Astrocyte (in vitro differentiated cells and primary cell): ENCODE results near the gene SV2A. TPM values are rescaled to one million over a fixed set of nuclear protein-coding genes. Genes with fewer than 3 reads are reported as not detected.

Source experiments
- DNase-seq: peaks from one replicate; pipeline ENCODE4 v3.0.0-alpha.2; 2010; ENCODE audit warnings: low read depth
- FAIRE-seq: peaks from 2 replicates; lab custom pipeline; 2011; peaks lifted over from hg19 to GRCh38; lab: Jason Lieb, UNC
- H2AFZ ChIP-seq: 2 replicates; pipeline ENCODE4 v1.6.0; 2012; ENCODE audit warnings: low read depth, low read length, inconsistent platforms
- H3K27ac ChIP-seq: 2 replicates; pipeline ENCODE4 v1.5.1; 2011; ENCODE audit warnings: low read depth, low read length, inconsistent platforms
- H3K27me3 ChIP-seq: 2 replicates; pipeline ENCODE4 v1.6.0; 2011; ENCODE audit warnings: low read length, inconsistent platforms; ENCODE audit not compliant: insufficient read depth
- H3K36me3 ChIP-seq: 2 replicates; pipeline ENCODE4 v1.5.1; 2011; ENCODE audit warnings: low read length, inconsistent platforms; ENCODE audit not compliant: insufficient read depth
- H3K4me1 ChIP-seq: 2 replicates; pipeline ENCODE4 v1.5.1; 2011; ENCODE audit warnings: low read length, inconsistent platforms; ENCODE audit not compliant: insufficient read depth
- H3K4me2 ChIP-seq: 2 replicates; pipeline ENCODE4 v1.6.0; 2012; ENCODE audit warnings: low read length, inconsistent platforms
- H3K4me3 ChIP-seq: 2 replicates; pipeline ENCODE4 v1.5.1; 2011; ENCODE audit warnings: low read depth, mild to moderate bottlenecking, low read length, inconsistent platforms; ENCODE audit not compliant: insufficient read depth
- H3K79me2 ChIP-seq: 2 replicates; pipeline ENCODE4 v1.6.0; 2012; ENCODE audit warnings: mild to moderate bottlenecking, low read length, inconsistent platforms; ENCODE audit not compliant: insufficient read depth
- H3K9ac ChIP-seq: 2 replicates; pipeline ENCODE4 v1.6.0; 2012; ENCODE audit warnings: mild to moderate bottlenecking, low read length, inconsistent platforms
- H3K9me3 ChIP-seq: 2 replicates; pipeline ENCODE4 v1.5.1; 2012; ENCODE audit warnings: low read depth, mild to moderate bottlenecking, low read length, inconsistent platforms; ENCODE audit not compliant: insufficient read depth
- H4K20me1 ChIP-seq: 2 replicates; pipeline ENCODE4 v1.6.0; 2012; ENCODE audit warnings: low read length, inconsistent platforms; ENCODE audit not compliant: insufficient read depth
- H3K27ac Mint-ChIP-seq: one replicate; pipeline ENCODE4 v1.8.0; 2021; ENCODE audit warnings: mild to moderate bottlenecking, mixed read lengths; ENCODE audit not compliant: unreplicated experiment
- H3K27me3 Mint-ChIP-seq: one replicate; pipeline ENCODE4 v1.8.0; 2021; ENCODE audit warnings: low read depth, mixed read lengths; ENCODE audit not compliant: unreplicated experiment
- H3K36me3 Mint-ChIP-seq: one replicate; pipeline ENCODE4 v1.8.0; 2021; ENCODE audit warnings: low read depth, mixed read lengths; ENCODE audit not compliant: unreplicated experiment
- H3K4me1 Mint-ChIP-seq: one replicate; pipeline ENCODE4 v1.8.0; 2021; ENCODE audit warnings: low read depth, mixed read lengths; ENCODE audit not compliant: unreplicated experiment
- H3K4me3 Mint-ChIP-seq: one replicate; pipeline ENCODE4 v1.8.0; 2021; ENCODE audit warnings: mild to moderate bottlenecking, moderate library complexity, mixed read lengths; ENCODE audit not compliant: unreplicated experiment
- H3K9me3 Mint-ChIP-seq: one replicate; pipeline ENCODE4 v1.8.0; 2021; ENCODE audit warnings: mild to moderate bottlenecking, mixed read lengths; ENCODE audit not compliant: unreplicated experiment
- EZH2 ChIP-seq: IDR thresholded peaks from 2 replicates; pipeline ENCODE4 v1.6.1; 2012; ENCODE audit warnings: mild to moderate bottlenecking, low read length, inconsistent platforms; ENCODE audit not compliant: insufficient read depth
- total RNA-seq: library from RNA; stranded (reverse); gene quantifications from 2 replicates; pipeline ENCODE4 v1.2.1, GENCODE V29; 2021
- TF ChIP-seq, protein P1 (sequence below): IDR thresholded peaks from 2 replicates; pipeline ENCODE4 v1.5.1; 2011; ENCODE audit warnings: low read depth, mild to moderate bottlenecking, inconsistent platforms, low read length, moderate library complexity; ENCODE audit not compliant: insufficient read depth

Gene SV2A
- total RNA-seq, 1 donor from 2014 or later: 6.8 TPM

DNA sequence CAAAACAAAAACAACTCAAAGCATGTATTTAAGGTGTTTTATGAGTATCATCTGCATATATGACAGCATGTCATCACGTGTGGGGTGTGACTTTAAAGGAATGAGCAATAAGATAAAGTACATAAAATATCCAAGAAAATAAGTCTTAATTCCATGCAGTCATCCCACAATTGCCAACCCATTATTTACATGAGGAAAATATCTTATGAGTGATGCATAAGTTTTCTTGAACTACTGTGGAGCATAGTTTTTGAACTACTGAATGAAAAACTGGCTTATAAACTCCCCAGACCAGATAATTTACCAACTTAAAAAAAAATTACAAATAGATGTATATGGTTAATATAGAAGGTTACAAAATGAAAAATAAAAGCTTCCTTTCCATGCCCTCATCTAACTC, 48.8 kb upstream of the SV2A start:
- Histone ChIP-seq H3K4me1 (no peaks in the 10 kb centered on the region), H3K36me3 (peaks cover 42% of the 10 kb centered on the region), H2AFZ (no peak overlapping the region), H4K20me1 (peaks cover 9% of the 10 kb centered on the region), H3K4me3 (no peak overlapping the region), H3K9ac (no peak overlapping the region), H3K4me2 (no peak overlapping the region), H3K27me3 (no peaks in the 10 kb centered on the region), H3K79me2 (peaks cover 3% of the 10 kb centered on the region), H3K9me3 (no peaks in the 10 kb centered on the region), H3K27ac (no peak overlapping the region)
- H3K4me1 Mint-ChIP-seq: peaks cover 16% of the 10 kb centered on the region
- no peaks in the 10 kb centered on the region for H3K27me3 Mint-ChIP-seq
- DNase-seq: no peak
- no peak overlapping the region for H3K27ac Mint-ChIP-seq
- no peaks in the 10 kb centered on the region for H3K9me3 Mint-ChIP-seq
- H3K4me3 Mint-ChIP-seq: no peak overlapping the region
- TF ChIP-seq EZH2: no peak
- H3K36me3 Mint-ChIP-seq: peaks cover 14% of the 10 kb centered on the region
- no peak for FAIRE-seq

DNA sequence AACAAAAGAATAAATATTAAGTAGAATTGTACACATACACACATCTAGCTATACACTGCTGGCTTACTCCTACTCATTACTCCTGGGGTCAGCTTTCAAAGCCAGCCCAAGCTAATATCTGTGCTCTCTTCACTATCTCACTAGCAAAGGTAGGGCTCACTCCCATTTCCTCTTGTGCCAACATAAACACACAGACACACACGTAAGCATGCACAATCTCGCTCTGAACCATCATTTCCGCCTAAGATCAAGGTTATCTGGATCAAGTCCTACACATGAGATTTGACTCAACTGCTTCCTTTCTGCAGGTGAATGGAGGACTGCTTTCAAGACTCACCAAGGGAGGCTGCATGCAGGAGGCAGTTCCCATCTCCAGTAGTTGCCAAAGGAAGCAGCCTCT, 47.8 kb upstream of the SV2A start:
- Mint-ChIP-seq H3K36me3 (peaks cover 9% of the 10 kb centered on the region), H3K27ac (no peak overlapping the region), H3K4me1 (peaks cover 16% of the 10 kb centered on the region), H3K4me3 (no peak overlapping the region), H3K9me3 (no peaks in the 10 kb centered on the region), H3K27me3 (no peaks in the 10 kb centered on the region)
- no peaks in the 10 kb centered on the region for H3K27me3 ChIP-seq
- H3K9me3 ChIP-seq: no peaks in the 10 kb centered on the region
- FAIRE-seq: no peak
- TF ChIP-seq, protein P1, sequence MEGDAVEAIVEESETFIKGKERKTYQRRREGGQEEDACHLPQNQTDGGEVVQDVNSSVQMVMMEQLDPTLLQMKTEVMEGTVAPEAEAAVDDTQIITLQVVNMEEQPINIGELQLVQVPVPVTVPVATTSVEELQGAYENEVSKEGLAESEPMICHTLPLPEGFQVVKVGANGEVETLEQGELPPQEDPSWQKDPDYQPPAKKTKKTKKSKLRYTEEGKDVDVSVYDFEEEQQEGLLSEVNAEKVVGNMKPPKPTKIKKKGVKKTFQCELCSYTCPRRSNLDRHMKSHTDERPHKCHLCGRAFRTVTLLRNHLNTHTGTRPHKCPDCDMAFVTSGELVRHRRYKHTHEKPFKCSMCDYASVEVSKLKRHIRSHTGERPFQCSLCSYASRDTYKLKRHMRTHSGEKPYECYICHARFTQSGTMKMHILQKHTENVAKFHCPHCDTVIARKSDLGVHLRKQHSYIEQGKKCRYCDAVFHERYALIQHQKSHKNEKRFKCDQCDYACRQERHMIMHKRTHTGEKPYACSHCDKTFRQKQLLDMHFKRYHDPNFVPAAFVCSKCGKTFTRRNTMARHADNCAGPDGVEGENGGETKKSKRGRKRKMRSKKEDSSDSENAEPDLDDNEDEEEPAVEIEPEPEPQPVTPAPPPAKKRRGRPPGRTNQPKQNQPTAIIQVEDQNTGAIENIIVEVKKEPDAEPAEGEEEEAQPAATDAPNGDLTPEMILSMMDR: no peak
- TF ChIP-seq EZH2: no peak
- no peak overlapping the region for H3K27ac ChIP-seq
- DNase-seq: no peak
- peaks cover 9% of the 10 kb centered on the region for H4K20me1 ChIP-seq
- no peak overlapping the region for H3K4me2 ChIP-seq
- H2AFZ ChIP-seq: no peak overlapping the region
- no peak overlapping the region for H3K4me3 ChIP-seq
- peaks cover 3% of the 10 kb centered on the region for H3K79me2 ChIP-seq
- peaks cover 33% of the 10 kb centered on the region for H3K36me3 ChIP-seq
- no peak overlapping the region for H3K9ac ChIP-seq
- H3K4me1 ChIP-seq: no peaks in the 10 kb centered on the region

GRCh38 chr1:149963358-149963757, 45.7 kb upstream of the SV2A start:
- FAIRE-seq (no peak), DNase-seq (no peak)
- Mint-ChIP-seq H3K9me3 (peaks cover 3% of the 10 kb centered on the region), H3K27ac (no peak overlapping the region), H3K27me3 (no peaks in the 10 kb centered on the region), H3K4me3 (no peak overlapping the region), H3K4me1 (peaks cover 16% of the 10 kb centered on the region), H3K36me3 (peaks cover 14% of the 10 kb centered on the region)
- Histone ChIP-seq H3K9me3 (no peaks in the 10 kb centered on the region), H3K9ac (no peak overlapping the region), H3K4me1 (no peaks in the 10 kb centered on the region), H3K27ac (no peak overlapping the region), H2AFZ (no peak overlapping the region), H3K79me2 (peaks cover 3% of the 10 kb centered on the region), H3K36me3 (peaks cover 37% of the 10 kb centered on the region), H4K20me1 (peaks cover 6% of the 10 kb centered on the region), H3K4me2 (no peak overlapping the region), H3K27me3 (no peaks in the 10 kb centered on the region), H3K4me3 (no peak overlapping the region)
- TF ChIP-seq, protein P1: no peak
- no peak for TF ChIP-seq EZH2
